ENCODE measurements around the gene ASGR2.

The ASGR2 gene

GRCh38 chr17:7137171-7137943 lies 22.7 kb upstream of the ASGR2 start:
- H3K27me3 ChIP-seq (ENCODE audit: insufficient read depth, poor library complexity, severe bottlenecking) = no peaks in the 10 kb centered on the region
- DNase-seq (ENCODE audit: low read depth in 1 of 2, low spot score in 1 of 2) = no peak
- no peak for TF ChIP-seq SPI1 (IDR thresholded peaks at IDR 0.05; ENCODE audit: borderline replicate concordance, low read depth)
- no peak overlapping the region for H3K27ac ChIP-seq (replicated peaks)
- H3K4me3 ChIP-seq (replicated peaks; ENCODE audit: insufficient read depth, low read length) = no peak overlapping the region

DNA sequence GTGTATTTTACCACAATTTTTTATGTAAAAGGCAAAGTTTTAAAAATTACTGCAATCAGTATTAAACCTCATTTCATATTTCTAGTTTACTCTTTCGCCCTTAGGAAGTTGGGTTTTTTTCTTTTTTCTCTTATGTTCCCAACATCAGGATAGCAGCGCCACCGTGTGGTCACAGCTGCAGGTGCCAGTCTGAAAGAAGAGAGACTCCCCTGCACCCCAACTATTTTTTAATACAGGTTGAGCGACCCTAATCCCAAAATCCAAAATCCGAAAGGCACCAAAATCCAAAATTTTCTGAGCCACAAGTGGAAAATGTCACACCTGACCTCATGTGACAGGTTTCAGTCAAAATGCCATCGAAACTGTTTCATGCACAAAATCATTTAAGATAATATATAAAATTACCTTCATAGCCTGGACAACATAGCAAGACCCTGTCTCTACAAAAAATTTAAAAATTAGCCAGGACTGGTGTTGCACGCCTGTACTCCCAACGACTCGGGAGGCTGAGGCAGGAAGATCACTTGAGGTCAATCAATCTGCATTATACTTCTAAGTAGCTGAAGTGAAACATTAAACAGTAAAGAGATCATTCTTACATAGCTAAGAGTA lies 21.8 kb upstream of the ASGR2 start:
- Histone ChIP-seq H3K27ac (replicated peaks) (no peak overlapping the region), H3K4me3 (replicated peaks; ENCODE audit: insufficient read depth, low read length) (no peak overlapping the region), H3K27me3 (ENCODE audit: insufficient read depth, poor library complexity, severe bottlenecking) (no peaks in the 10 kb centered on the region)
- DNase-seq (ENCODE audit: low read depth in 1 of 2, low spot score in 1 of 2) = peak in 1 of 2 experiments; percentile 38
- TF ChIP-seq POLR2AphosphoS5 (IDR thresholded peaks at IDR 0.05; ENCODE audit: low read depth) = no peak
- no peak for TF ChIP-seq SPI1 (IDR thresholded peaks at IDR 0.05; ENCODE audit: borderline replicate concordance, low read depth)
- TF ChIP-seq REST (IDR thresholded peaks at IDR 0.05; ENCODE audit: insufficient replicate concordance, low read depth) = no peak
- TF ChIP-seq GABPA (IDR thresholded peaks at IDR 0.05; ENCODE audit: low read depth) = no peak
- TF ChIP-seq, protein P1, sequence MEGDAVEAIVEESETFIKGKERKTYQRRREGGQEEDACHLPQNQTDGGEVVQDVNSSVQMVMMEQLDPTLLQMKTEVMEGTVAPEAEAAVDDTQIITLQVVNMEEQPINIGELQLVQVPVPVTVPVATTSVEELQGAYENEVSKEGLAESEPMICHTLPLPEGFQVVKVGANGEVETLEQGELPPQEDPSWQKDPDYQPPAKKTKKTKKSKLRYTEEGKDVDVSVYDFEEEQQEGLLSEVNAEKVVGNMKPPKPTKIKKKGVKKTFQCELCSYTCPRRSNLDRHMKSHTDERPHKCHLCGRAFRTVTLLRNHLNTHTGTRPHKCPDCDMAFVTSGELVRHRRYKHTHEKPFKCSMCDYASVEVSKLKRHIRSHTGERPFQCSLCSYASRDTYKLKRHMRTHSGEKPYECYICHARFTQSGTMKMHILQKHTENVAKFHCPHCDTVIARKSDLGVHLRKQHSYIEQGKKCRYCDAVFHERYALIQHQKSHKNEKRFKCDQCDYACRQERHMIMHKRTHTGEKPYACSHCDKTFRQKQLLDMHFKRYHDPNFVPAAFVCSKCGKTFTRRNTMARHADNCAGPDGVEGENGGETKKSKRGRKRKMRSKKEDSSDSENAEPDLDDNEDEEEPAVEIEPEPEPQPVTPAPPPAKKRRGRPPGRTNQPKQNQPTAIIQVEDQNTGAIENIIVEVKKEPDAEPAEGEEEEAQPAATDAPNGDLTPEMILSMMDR (IDR thresholded peaks at IDR 0.05; ENCODE audit: insufficient read depth, low read length) = peak; percentile 31

DNA sequence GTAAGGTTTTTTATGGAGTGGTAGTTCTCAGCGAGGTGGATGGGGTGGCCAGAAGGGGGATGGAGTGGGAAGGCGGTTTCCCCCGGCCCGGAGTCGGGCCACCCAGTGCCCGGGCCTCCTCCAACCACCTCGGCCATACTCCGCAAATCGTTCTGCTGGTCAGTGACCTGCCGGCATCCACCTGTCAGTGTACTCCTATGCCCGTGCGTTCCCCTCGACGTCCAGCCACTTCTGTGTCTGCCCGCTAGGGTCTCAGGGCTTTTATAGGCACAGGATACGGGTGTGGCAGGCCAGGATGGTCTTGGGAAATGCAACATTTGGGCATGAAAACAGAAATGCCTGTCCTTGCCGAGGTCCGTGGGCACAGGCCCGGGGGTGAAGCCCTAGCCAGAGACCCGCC lies 19.3 kb upstream of the ASGR2 start:
- Histone ChIP-seq H3K27ac (replicated peaks) (no peak overlapping the region), H3K27me3 (ENCODE audit: insufficient read depth, poor library complexity, severe bottlenecking) (no peaks in the 10 kb centered on the region), H3K4me3 (replicated peaks; ENCODE audit: insufficient read depth, low read length) (no peak overlapping the region)
- no peak for TF ChIP-seq SPI1 (IDR thresholded peaks at IDR 0.05; ENCODE audit: borderline replicate concordance, low read depth)
- no peak for TF ChIP-seq POLR2AphosphoS5 (IDR thresholded peaks at IDR 0.05; ENCODE audit: low read depth)
- TF ChIP-seq, protein P1 (IDR thresholded peaks at IDR 0.05; ENCODE audit: insufficient read depth, low read length) = no peak
- no peak for DNase-seq (ENCODE audit: low read depth in 1 of 2, low spot score in 1 of 2)

DNA sequence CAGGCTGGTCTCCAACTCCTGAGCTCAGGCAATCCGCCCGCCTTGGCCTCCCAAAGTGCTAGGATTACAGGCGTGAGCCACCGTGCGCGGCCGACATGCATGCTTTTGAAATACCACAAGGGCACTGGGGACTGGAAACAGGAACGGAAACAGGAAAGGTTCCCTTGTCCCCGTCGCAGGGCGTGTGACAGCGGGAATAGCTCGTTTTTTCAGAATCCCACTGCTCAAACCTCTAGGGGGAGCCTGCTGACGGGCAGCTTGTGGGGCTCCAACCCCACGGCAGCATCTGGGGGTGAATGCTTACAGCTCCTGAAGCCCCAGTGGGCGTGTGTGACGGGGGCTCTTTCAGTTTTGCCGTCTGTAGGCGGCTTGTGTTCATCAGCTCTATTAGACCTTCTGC lies 18.8 kb upstream of the ASGR2 start:
- TF ChIP-seq, protein P1 (IDR thresholded peaks at IDR 0.05; ENCODE audit: insufficient read depth, low read length) = no peak
- TF ChIP-seq POLR2AphosphoS5 (IDR thresholded peaks at IDR 0.05; ENCODE audit: low read depth) = no peak
- TF ChIP-seq SPI1 (IDR thresholded peaks at IDR 0.05; ENCODE audit: borderline replicate concordance, low read depth) = no peak
- no peak for TF ChIP-seq REST (IDR thresholded peaks at IDR 0.05; ENCODE audit: insufficient replicate concordance, low read depth)
- TF ChIP-seq GABPA (IDR thresholded peaks at IDR 0.05; ENCODE audit: low read depth) = no peak
- no peak overlapping the region for H3K4me3 ChIP-seq (replicated peaks; ENCODE audit: insufficient read depth, low read length)
- peak; percentile 35 to 57 for DNase-seq (ENCODE audit: low read depth in 1 of 2, low spot score in 1 of 2)
- peak overlapping the region; percentile 68 for H3K27ac ChIP-seq (replicated peaks)
- no peaks in the 10 kb centered on the region for H3K27me3 ChIP-seq (ENCODE audit: insufficient read depth, poor library complexity, severe bottlenecking)

Data from HL-60 (cell line).